ENCODE data around the gene CAV1.

- no peak for TF ChIP-seq EZH2 (IDR thresholded peaks at IDR 0.05; ENCODE audit: insufficient read depth, poor library complexity, severe bottlenecking)
- TF ChIP-seq EZH2phosphoT487 (IDR thresholded peaks at IDR 0.05; ENCODE audit: insufficient read depth, low read depth): no peak
These were observed 22.4 kb upstream of the CAV1 start for GRCh38 chr7:116502201-116503096.
